ENCODE data around the gene IPO9. TPM values are rescaled to one million over a fixed set of nuclear protein-coding genes. Genes with fewer than 3 reads are reported as not detected.

Gene IPO9
- total RNA-seq, 1 donor from 2014 or later: 9.3 TPM

DNA sequence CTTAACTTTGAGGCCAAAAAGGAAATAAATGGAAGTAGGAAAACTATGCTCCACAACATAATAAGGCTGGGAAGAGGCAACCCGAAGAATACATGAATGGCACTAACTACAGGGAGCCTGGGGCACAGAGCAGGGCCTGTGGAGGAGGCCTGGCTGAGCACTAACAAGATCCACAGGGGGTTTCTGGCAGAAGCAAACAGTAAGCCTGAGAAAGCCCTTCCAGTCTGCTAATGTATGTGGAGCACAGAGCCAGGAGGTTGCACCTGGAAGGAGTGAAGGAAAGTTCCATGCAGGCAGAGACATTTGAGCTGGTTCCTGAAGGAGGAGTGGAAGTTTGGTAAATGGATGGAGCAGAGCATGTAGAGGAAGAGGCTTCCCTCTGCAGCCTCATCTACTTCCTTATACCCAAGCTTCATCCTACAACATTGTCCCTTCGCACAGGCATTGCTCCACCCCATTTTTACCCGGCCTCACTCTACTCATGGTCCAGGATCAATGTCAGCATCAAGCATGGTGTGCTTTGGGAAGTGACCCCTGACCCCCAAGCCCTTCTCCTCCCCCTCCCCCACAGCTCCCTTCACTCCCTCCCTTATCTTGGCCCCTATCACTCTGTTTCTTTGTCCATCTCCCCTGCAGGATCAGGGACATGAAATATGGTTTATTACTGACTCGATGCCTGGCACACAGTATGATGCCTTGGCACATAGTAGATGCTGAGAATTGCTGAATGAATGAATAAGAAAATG, 83.0 kb downstream of the IPO9 start:
- Histone ChIP-seq H3K4me1 (peaks cover 73 to 94% of the 10 kb centered on the region in 2 donors), H3K4me3 (peak overlapping the region in 1 of 2 donors; percentile 31), H3K27me3 (no peaks in the 10 kb centered on the region), H3K9me3 (no peaks in the 10 kb centered on the region), H3K36me3 (peaks cover 46 to 47% of the 10 kb centered on the region in 2 donors), H3K27ac (peak overlapping the region; percentile 94 to 97)
- DNase-seq (ENCODE audit: low spot score in 2 of 2): no peak
- intact Hi-C loops (cut with DNase I): no loop called here
- TF ChIP-seq, protein P1, sequence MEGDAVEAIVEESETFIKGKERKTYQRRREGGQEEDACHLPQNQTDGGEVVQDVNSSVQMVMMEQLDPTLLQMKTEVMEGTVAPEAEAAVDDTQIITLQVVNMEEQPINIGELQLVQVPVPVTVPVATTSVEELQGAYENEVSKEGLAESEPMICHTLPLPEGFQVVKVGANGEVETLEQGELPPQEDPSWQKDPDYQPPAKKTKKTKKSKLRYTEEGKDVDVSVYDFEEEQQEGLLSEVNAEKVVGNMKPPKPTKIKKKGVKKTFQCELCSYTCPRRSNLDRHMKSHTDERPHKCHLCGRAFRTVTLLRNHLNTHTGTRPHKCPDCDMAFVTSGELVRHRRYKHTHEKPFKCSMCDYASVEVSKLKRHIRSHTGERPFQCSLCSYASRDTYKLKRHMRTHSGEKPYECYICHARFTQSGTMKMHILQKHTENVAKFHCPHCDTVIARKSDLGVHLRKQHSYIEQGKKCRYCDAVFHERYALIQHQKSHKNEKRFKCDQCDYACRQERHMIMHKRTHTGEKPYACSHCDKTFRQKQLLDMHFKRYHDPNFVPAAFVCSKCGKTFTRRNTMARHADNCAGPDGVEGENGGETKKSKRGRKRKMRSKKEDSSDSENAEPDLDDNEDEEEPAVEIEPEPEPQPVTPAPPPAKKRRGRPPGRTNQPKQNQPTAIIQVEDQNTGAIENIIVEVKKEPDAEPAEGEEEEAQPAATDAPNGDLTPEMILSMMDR (IDR thresholded peaks at IDR 0.05): no peak

DNA sequence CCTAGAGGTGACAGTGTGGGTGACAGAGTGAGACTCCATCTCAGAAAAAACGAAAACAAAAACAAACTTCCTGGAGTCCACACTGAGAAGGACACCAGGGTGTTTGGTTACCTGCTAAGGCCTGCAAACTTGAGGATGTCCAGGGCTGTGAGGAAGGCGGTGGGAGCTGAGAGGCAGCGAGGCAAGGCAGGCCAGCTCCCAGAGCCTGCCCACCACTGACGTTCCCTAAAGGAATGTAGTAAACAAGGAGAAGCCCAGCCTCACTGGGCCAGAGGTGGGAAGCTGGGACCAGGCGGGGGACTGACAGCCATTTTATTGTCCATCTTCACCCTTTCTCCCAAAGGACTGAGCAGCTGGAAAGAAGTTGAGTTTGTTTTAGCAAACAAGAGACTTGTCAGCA, 83.9 kb downstream of the IPO9 start:
- Histone ChIP-seq H3K27ac (peak overlapping the region; percentile 94 to 97), H3K4me3 (peak overlapping the region in 1 of 2 donors; percentile 31), H3K9me3 (no peaks in the 10 kb centered on the region), H3K36me3 (peaks cover 46 to 47% of the 10 kb centered on the region in 2 donors), H3K27me3 (no peaks in the 10 kb centered on the region), H3K4me1 (peaks cover 71 to 95% of the 10 kb centered on the region in 2 donors)
- peak in 1 of 2 donors; percentile 85 for DNase-seq (ENCODE audit: low spot score in 2 of 2)
- intact Hi-C loops (cut with DNase I): no loop called here
- TF ChIP-seq, protein P1 (IDR thresholded peaks at IDR 0.05): no peak

DNA sequence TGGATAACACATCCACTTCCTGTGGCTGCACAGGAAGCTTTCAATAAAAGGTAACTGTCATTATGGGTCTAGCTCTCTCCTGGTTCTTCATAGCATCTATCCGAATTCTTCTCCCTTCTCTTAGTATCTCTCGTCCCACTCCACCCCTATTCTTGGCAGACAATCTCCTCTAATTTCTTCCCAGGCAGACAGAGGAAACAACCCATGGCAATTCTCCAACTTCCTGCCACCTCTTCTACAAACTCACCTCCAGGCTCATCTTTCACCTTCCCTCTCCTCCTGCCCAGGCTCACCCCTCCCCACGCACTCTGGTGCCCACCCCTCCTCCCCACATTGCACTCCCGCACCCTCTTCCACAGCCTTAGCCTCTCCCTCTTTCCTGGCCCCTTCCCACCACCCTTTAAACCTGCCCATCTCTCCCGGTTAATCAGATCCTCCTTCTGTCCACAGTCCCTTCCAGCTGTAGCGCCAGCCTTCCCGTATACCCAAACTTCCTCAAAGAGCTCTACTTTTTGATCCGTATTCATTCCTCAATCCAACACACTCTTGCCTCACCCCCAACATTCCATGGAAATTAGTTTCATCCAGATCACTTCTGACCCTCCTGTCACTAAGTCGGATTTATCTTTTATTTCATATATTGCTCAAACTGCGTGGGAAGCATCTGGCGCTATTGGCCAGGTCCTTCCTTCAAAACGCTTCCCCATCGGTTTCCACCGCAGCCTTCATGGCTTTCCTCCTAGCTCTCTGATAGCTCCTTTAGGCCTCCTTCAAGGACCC, 85.7 kb downstream of the IPO9 start:
- DNase-seq (ENCODE audit: low spot score in 2 of 2): no peak
- H3K4me3 ChIP-seq: peak overlapping the region in 1 of 2 donors; percentile 31
- peaks cover 75 to 95% of the 10 kb centered on the region in 2 donors for H3K4me1 ChIP-seq

DNA sequence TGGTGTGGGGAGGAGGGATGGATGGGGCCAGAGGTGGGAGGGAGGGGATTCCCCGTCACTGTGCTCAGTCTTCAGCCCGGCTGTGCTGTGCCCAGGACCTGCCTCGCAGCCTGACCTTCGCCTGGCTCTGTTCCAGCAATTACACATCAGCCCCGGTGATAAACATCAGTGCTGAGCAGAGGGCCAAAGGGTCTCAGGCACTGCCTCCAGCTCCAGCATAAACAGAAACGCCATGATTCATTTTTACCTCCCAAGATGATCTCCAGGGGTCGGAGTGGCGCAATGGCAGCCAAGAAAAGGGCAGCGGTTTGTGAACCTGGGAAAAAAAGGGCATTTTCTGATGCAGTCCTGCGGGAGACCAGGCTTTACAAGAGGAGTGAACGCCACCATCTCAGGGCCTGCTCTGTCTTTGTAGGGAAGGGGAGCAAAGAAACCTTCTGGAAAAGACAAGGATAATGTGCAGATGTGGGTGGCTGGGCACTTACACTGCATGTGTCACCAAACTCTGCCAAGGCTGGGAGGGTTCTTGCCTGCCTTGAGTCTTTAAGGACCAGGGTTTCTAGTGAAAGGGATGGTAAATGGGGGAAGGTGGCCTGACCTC, 87.8 kb downstream of the IPO9 start:
- Histone ChIP-seq H3K9me3 (no peaks in the 10 kb centered on the region), H3K4me1 (peaks cover 71 to 94% of the 10 kb centered on the region in 2 donors), H3K4me3 (peak overlapping the region; percentile 30 to 50), H3K27me3 (no peaks in the 10 kb centered on the region), H3K27ac (peak overlapping the region; percentile 94 to 97), H3K36me3 (peaks cover 39 to 40% of the 10 kb centered on the region in 2 donors)
- intact Hi-C loops (cut with DNase I): loop anchor here (2.0 kb wide), 2 partner anchors 22 to 30 kb away; partner anchors contain the start of gene LMOD1
- peak; percentile 69 to 97 for DNase-seq (ENCODE audit: low spot score in 2 of 2)
- TF ChIP-seq, protein P1 (IDR thresholded peaks at IDR 0.05): no peak

More for the DNA sequence above, 85.7 kb downstream of the IPO9 start:
- peak overlapping the region; percentile 94 to 97 for H3K27ac ChIP-seq
- no peaks in the 10 kb centered on the region for H3K27me3 ChIP-seq
- TF ChIP-seq, protein P1 (IDR thresholded peaks at IDR 0.05): no peak
- no peaks in the 10 kb centered on the region for H3K9me3 ChIP-seq
- H3K36me3 ChIP-seq: peaks cover 32 to 37% of the 10 kb centered on the region in 2 donors
- intact Hi-C loops (cut with DNase I): loop anchor here (1.0 kb wide), 1 partner anchor 9 kb away; no protein-coding TSS in a partner anchor

DNA sequence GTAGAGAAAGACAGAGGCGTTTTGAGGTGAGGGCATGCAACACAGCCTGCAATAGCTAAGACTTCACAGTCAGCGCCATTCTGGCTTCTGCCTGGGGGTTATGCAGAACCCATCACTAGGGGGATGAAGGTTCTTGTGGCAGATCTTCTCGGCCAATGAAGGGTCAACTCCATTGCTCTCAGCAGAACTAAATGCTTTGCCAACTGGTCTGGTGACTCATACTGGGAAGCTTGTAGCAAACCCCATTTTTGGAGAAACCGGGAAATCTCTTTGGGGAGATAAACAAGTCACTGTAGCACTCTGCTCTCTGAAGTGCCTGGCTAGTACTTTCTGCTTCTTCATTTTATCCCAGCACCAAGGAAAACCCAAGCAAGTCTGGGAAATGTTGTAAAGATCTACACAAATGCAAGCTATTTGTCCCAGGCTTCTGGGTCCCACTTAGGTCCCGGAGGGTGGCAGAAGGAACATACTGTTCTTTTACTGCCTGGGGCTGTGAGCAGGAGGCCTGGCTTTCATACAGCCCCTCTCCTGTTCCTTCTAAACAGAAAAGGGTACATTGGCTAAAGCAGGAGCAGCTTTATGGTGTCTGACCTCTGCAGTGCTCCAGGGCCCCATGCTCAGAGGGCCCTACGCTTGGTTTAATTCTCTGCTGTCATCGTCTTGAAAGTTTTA, 88.5 kb downstream of the IPO9 start:
- Histone ChIP-seq H3K4me1 (peaks cover 66 to 94% of the 10 kb centered on the region in 2 donors), H3K27ac (peak overlapping the region; percentile 94 to 97), H3K27me3 (no peaks in the 10 kb centered on the region), H3K9me3 (no peaks in the 10 kb centered on the region), H3K36me3 (peaks cover 31 to 40% of the 10 kb centered on the region in 2 donors), H3K4me3 (peak overlapping the region; percentile 33 to 50)
- no peak for DNase-seq (ENCODE audit: low spot score in 2 of 2)
- intact Hi-C loops (cut with DNase I): loop anchor here (2.0 kb wide), 2 partner anchors 21 to 29 kb away; partner anchors contain the start of gene LMOD1
- TF ChIP-seq, protein P1 (IDR thresholded peaks at IDR 0.05): no peak
